Heart right ventricle (tissue), 16 donors: Measurements from ENCODE around the gene CADM1. TPM values are rescaled to one million over a fixed set of nuclear protein-coding genes. Genes with fewer than 3 reads are reported as not detected.

Experiments used
- ATAC-seq, 8 donors: fragments of 200-7000 bp; cut with Tn5 transposase; one replicate each; pipeline ENCODE4 v1.9.1; 2020; ENCODE audit warnings: mild to moderate bottlenecking in 8 of 8, moderate library complexity in 8 of 8, moderate number of reproducible peaks in 1 of 8
- DNase-seq, 2 donors: peaks; one replicate each; pipeline ENCODE4 v3.0.0-alpha.2; 2020
- H3K27ac ChIP-seq, 10 donors: fragments of 200-600 bp; sonication (generic) in 2 of 10; one replicate each; pipeline versions ENCODE4 v1.5.0 to v1.8.0; 2020 to 2022; ENCODE audit warnings: mild to moderate bottlenecking in 3 of 10
- H3K27me3 ChIP-seq, 7 donors: fragments of 200-600 bp; one replicate each; pipeline ENCODE4 v1.8.0; 2021 to 2022; ENCODE audit warnings: mild to moderate bottlenecking in 2 of 7
- H3K36me3 ChIP-seq, 9 donors: fragments of 200-600 bp; sonication (generic) in 1 of 9; one replicate each; pipeline versions ENCODE4 v1.5.0 to v1.8.0; 2020 to 2022; ENCODE audit warnings: mild to moderate bottlenecking in 2 of 9
- H3K4me1 ChIP-seq, 9 donors: fragments of 200-600 bp; sonication (generic) in 1 of 9; one replicate each; pipeline versions ENCODE4 v1.5.0 to v1.8.0; 2020 to 2022; ENCODE audit warnings: mild to moderate bottlenecking in 4 of 9
- H3K4me3 ChIP-seq, 10 donors: fragments of 200-600 bp; sonication (generic) in 2 of 10; one replicate each; pipeline versions ENCODE4 v1.5.0 to v1.8.0; 2020 to 2022; ENCODE audit warnings: mild to moderate bottlenecking in 7 of 10, moderate library complexity in 2 of 10
- H3K9me3 ChIP-seq, 11 donors: fragments of 200-600 bp in 10 of 11; sonication (generic) in 2 of 11; one replicate each; pipeline versions ENCODE4 v1.5.0 to v1.8.0; 2013 to 2022; ENCODE audit warnings: mild to moderate bottlenecking in 2 of 11, control low read depth in 1 of 11, moderate library complexity in 1 of 11
- CTCF ChIP-seq, 9 donors: fragments of 200-600 bp; sonication (generic) in 2 of 9; IDR thresholded peaks; one replicate each; pipeline versions ENCODE4 v1.5.0 to v1.8.0; 2021 to 2022; ENCODE audit warnings: antibody characterized with exemption in 9 of 9, mild to moderate bottlenecking in 5 of 9, moderate library complexity in 1 of 9
- WGBS, 2 donors: extraction: QIAGEN DNeasy Blood & Tissue Kit; methylation state at CpG; one replicate each; pipeline ENCODE4 v1.1.7; 2013; ENCODE audit warnings: inconsistent platforms in 1 of 2; 5-methylcytosine and 5-hydroxymethylcytosine counted together
- intact Hi-C, 10 donors: fragments of 100-400 bp; cut with DNase I; formaldehyde crosslinking; loops; one replicate each; pipeline versions ENCODE4 v1.11.1 to v1.14.2; 2022
- polyA plus RNA-seq, 2 donors: library from polyadenylated mRNA; stranded (reverse); fragments of 200-250 nt; gene quantifications; one replicate each; pipeline ENCODE4 v1.2.3, GENCODE V29; 2013
- total RNA-seq, 10 donors: library from RNA; stranded (reverse); fragmentation: NEBNext Ultra II Directional in 3 of 10; extraction: Animal tissue kit (Norgen Biotek cat#: 25700) in 3 of 10; gene quantifications; one replicate each; pipeline versions ENCODE4 v1.2.1 to v1.2.4, GENCODE V29; 2021 to 2023
- donor health status: Arrhythmogenic right ventricular cardiomyopathy.
- donor health status: ischemic (EF 13 %, LVEDD 7.1; RV severe dilation, severe dysfunction).
- donor health status: healthy with polysubstance abuse.
- donor health status: DM: no; HTN: yes; CAD: no.
- donor health status: DM: no; HTN: no; CAD: no.
- donor health status: ischemic (EF 25% LVEDD 6.9; RV normal size, moderate dysfunction).
- donor health status: ischemic (EF 25% LVEDD 5.7; RV mildly dilated, moderate dysfunction).
- donor health status: healthy.
- donor health status: DM: yes; HTN: yes; CAD: no.
- donor health status: Ischemic cardiomyopathy.
- donor health status: ischemic (EF 35%, LVEDD 5.7; RV mildly dilated, moderate dysfunction).
- donor health status: nonischemic (EF 11% LVEDD 7.7; RV severe dilation, severe dysfunction).
- donor health status: DM: yes; HTN: yes; CAD: no.
- donor health status: PGD.
- donor health status: ischemic (EF 29% LVEDD 5.4; RV normal size, mild dysfunction).
- donor health status: nonischemic (EF 23%, LVEDD 6.1; RV moderate dilation, normal function).

The CADM1 gene
- total and polyA plus RNA-seq, 12 donors = 10.2 to 83.0 (median 41.4) TPM

- H3K27ac ChIP-seq = peak overlapping the region in 3 of 10 donors; percentile 6 to 39 (median 21)
- H3K4me1 ChIP-seq = peaks cover 0 to 30% (median 3%) of the 10 kb centered on the region in 9 donors
- no peaks in the 10 kb centered on the region for H3K27me3 ChIP-seq
- H3K9me3 ChIP-seq = no peaks in the 10 kb centered on the region
- ATAC-seq = no peak
- 89 to 90% methylated on average over 2 of the region's 2 CpGs for WGBS, 2 donors
- no peak for DNase-seq
- H3K4me3 ChIP-seq = no peak overlapping the region
- no peak for TF ChIP-seq CTCF (IDR thresholded peaks at IDR 0.05)
- H3K36me3 ChIP-seq = no peaks in the 10 kb centered on the region
- intact Hi-C loops = loop anchor here in 1 of 10 donors (10.0 kb wide), 1 partner anchor 141 kb away; the partner anchor contains the start of gene CADM1
These were observed 140.8 kb downstream of the CADM1 start for GRCh38 chr11:115363426-115363825.

GRCh38 chr11:115362997-115363396 is 141.2 kb downstream of the CADM1 start:
- no peaks in the 10 kb centered on the region for H3K9me3 ChIP-seq
- DNase-seq (peak in 1 of 2 donors; percentile 15), ATAC-seq (peak in 7 of 8 donors; percentile 25 to 73 (median 63))
- TF ChIP-seq CTCF (IDR thresholded peaks at IDR 0.05) = no peak
- intact Hi-C loops = loop anchor here in 1 of 10 donors (10.0 kb wide), 1 partner anchor 142 kb away; the partner anchor contains the start of gene CADM1
- H3K36me3 ChIP-seq = no peaks in the 10 kb centered on the region
- H3K4me3 ChIP-seq = no peak overlapping the region
- peak overlapping the region in 3 of 10 donors; percentile 6 to 39 (median 21) for H3K27ac ChIP-seq
- H3K27me3 ChIP-seq = no peaks in the 10 kb centered on the region
- H3K4me1 ChIP-seq = peaks cover 0 to 27% (median 3%) of the 10 kb centered on the region in 9 donors
- 49 to 55% methylated on average over 6 of the region's 6 CpGs for WGBS, 2 donors

DNA sequence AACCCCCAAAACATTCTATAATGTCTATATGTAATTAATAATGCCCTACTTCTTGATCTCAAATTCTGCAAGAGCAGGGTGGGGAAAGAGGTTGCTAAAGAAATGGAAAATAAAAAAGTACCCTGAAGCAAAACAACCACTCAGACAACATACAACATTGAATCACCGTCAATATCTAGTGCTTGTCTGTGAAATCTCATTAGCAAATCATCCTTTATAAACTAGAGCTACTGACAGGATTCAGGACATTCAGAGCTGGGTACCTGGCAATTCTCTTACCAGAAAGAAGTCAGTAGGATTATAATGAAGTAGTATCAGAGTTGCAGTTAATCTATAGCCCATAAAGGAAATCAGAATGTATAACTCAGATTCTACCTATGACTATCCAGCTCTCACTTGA is 143.2 kb downstream of the CADM1 start:
- ATAC-seq = no peak
- DNase-seq = no peak
- Histone ChIP-seq H3K4me1 (peaks cover 0 to 37% (median 0%) of the 10 kb centered on the region in 9 donors), H3K27me3 (no peaks in the 10 kb centered on the region), H3K27ac (no peak overlapping the region), H3K9me3 (no peaks in the 10 kb centered on the region), H3K36me3 (no peaks in the 10 kb centered on the region), H3K4me3 (no peak overlapping the region)
- intact Hi-C loops = loop anchor here in 1 of 10 donors (10.0 kb wide), 1 partner anchor 144 kb away; the partner anchor contains the start of gene CADM1
- TF ChIP-seq CTCF (IDR thresholded peaks at IDR 0.05) = no peak
- WGBS, 2 donors = 44 to 72% methylated on average over 1 of the region's 1 CpG

GRCh38 chr11:115360186-115360824 is 143.9 kb downstream of the CADM1 start:
- H3K9me3 ChIP-seq = no peaks in the 10 kb centered on the region
- DNase-seq = no peak
- H3K36me3 ChIP-seq = no peaks in the 10 kb centered on the region
- H3K4me3 ChIP-seq = no peak overlapping the region
- H3K4me1 ChIP-seq = peaks cover 0 to 31% (median 0%) of the 10 kb centered on the region in 9 donors
- no peak for TF ChIP-seq CTCF (IDR thresholded peaks at IDR 0.05)
- intact Hi-C loops = loop anchor here in 1 of 10 donors (10.0 kb wide), 1 partner anchor 144 kb away; the partner anchor contains the start of gene CADM1
- H3K27me3 ChIP-seq = no peaks in the 10 kb centered on the region
- no peak for ATAC-seq
- 61 to 66% methylated on average over 7 of the region's 7 CpGs for WGBS, 2 donors
- no peak overlapping the region for H3K27ac ChIP-seq
